Measurements from ENCODE around the gene INPP5A.
A peak's percentile ranks its signal among the peaks of the same experiment; 100 is the strongest.
"Not testable (repeated sequence)": the region's sequence is repeated elsewhere in the genome, so short reads cannot be mapped to it uniquely, and the experiment has no call there.

The INPP5A gene

DNA sequence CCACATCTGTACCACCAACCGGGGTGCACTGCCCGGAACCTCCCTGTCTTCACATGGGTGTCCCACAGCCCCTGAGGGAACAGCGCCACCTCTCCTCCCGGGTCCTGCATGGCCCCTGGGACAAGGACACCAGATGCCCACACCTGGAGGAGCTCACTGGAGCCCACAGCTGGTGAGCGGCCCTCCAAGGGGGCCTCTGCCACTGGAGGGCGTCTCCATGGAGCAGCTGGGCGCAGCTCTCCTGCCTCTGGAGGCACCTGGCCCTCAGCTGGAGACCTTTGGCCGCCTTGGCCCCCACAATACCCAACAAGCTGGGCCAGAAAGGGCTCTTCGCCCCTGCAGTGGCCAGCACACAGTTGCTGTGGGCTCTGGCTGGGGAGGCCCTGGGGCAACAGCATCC, 255.6 kb downstream of the INPP5A start:
- no peak for DNase-seq

DNA sequence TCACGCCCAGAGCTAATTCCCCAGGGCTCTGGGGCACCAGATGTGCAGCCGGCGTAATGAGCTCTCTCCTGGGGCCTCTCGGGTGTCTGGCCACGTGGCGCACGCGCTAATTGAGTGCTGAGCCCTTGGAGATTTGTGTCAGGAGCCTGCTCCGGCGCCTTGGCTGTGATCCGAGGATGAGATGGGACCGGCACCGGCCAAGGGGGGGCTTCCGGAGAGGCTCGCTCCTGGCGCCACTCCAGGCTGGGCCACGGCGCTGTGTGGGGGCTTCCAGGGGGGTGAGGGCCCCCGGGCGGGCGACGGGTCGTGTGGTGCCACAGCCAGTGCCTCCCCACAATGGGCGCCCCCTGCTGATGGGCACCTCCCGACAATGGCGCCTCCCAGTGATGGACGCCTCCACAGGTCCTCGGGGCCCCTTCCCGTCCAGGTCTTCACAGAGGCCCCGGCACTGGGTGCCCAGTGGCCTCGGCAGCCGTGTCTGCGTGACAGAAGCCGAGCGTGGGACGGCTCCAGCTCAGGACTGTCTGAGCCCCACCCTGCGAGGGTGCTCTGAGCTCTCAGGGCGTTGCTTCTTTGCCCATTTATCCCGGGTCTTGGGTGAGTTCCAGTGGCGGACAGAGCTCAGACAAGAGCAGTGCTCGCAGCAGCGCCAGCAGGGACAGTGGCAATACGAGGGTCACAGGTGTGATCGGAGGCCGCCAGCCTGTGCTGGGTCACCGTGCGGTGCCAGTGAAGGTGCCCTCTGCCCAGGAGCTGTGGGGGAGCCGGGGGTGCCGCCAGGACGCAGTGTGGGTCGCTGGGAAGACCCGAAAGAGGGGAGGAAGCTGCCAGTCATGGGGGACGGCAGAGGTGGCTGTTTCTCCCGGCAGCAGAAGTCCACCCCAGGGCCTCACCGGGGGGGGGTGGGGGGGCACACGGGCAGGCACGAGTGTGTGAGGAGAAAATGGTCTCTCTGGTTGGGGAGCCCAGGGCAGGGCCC, 256.6 kb downstream of the INPP5A start:
- no peak for DNase-seq

- DNase-seq = no peak
Measured at GRCh38 chr10:132796846-132797245, 259.3 kb downstream of the INPP5A start.

DNA sequence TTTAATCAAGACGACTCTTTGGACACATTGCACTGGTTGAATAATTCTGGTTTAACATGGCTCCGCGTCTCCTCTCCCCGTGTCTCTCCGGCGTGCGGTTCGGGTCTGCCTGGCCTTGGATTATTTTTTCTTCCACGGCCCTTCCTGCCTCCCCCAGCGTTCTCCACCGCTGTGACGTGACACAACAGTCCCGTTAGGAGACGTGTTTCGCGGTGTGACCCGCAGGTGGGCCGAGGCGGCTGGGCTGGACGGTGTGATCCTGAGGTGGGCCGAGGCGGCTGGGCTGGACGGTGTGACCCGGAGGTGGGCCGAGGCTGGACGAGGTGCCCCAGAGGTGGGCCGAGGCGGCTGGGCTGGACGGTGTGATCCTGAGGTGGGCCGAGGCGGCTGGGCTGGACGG, 260.4 kb downstream of the INPP5A start:
- DNase-seq = not testable (repeated sequence)

- no peak for DNase-seq
Measured at GRCh38 chr10:132798403-132798802, 260.8 kb downstream of the INPP5A start.

GRCh38 chr10:132798876-132799275, 261.3 kb downstream of the INPP5A start:
- DNase-seq = no peak

GRCh38 chr10:132799865-132800264, 262.3 kb downstream of the INPP5A start:
- no peak for DNase-seq

GRCh38 chr10:132802048-132802447, 264.5 kb downstream of the INPP5A start:
- DNase-seq = no peak

- DNase-seq = no peak
Measured at GRCh38 chr10:132802694-132803320, 265.2 kb downstream of the INPP5A start.

- no peak for DNase-seq
Measured at GRCh38 chr10:132803416-132804210, 266.0 kb downstream of the INPP5A start.

DNA sequence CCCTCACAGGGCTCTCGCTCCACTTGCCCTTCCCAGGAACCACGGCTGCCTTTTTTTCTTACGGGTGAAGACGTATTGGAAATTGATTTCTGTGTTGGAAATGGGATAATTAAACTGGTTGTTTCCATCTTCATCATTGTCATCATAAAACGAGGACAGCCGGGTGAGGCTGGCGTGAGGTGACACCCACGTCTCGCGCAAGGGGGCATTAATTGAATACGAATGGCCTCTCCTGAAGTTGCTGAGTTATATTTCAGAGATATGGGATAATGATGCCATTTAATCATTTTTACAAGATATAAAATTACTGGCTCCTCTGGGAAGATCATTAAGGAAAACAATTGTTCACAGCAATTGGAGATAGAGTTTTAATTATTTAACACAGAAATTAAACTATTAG, 266.7 kb downstream of the INPP5A start:
- DNase-seq = no peak

DNA sequence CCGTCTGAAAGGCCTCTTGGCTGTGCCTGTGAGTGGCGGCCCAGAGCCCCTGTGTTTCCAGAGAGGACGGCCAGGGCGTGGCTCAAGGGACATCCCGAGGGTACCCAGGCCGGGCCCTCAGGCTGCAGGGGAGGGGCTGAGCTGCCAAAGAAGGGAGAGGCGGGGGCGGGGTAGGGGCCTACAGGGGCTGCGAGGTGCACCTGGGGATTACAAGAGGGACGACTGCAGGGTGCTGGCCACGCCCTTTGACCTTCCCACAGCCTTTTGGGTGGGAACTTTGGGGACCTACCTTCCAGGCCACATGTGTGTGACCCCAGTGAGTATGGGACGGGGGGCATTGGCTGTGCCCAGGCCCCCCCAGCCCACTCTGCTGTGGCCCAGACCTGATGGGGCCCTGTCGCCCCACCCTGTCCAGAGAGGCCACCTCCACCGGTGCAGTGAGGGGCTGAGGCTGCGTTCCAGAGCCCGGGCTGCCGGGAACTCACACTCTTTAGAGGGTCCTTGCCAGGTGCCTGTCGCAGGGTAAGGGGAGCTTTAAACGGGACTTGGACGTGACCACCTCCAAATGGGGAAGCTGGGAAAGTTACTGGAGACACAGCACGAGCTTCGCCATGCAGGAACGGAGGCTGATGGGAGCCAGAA, 267.3 kb downstream of the INPP5A start:
- no peak for DNase-seq

- DNase-seq = peak; percentile 6
Measured at GRCh38 chr10:132805599-132805998, 268.0 kb downstream of the INPP5A start.

- DNase-seq = peak; percentile 22
Measured at GRCh38 chr10:132806110-132806509, 268.5 kb downstream of the INPP5A start.

GRCh38 chr10:132806561-132807003, 269.0 kb downstream of the INPP5A start:
- peak; percentile 7 for DNase-seq

DNA sequence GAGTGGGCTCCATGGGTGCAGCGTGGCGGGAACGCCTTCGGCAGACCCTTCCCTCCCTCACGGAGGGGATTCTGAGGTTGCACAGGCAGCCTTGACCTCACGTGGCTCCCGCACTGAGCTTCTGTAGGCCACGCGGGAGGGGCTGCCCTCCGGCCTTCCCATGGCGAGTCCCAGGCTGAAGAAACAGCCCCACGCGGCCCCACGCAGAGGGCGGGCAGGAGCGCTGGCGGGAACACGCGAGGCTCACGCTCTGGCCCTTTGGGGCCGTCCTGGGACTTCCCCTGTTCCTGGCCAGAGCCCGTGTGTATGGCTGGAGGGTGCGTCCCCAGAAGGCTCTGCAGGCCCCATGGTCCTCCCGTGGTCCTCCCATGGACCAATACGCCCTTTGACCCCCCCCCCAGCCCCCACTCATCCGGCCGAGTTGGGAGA, 270.0 kb downstream of the INPP5A start:
- peak; percentile 8 for DNase-seq

GRCh38 chr10:132808383-132809231, 271.0 kb downstream of the INPP5A start:
- DNase-seq = peak; percentile 23

DNA sequence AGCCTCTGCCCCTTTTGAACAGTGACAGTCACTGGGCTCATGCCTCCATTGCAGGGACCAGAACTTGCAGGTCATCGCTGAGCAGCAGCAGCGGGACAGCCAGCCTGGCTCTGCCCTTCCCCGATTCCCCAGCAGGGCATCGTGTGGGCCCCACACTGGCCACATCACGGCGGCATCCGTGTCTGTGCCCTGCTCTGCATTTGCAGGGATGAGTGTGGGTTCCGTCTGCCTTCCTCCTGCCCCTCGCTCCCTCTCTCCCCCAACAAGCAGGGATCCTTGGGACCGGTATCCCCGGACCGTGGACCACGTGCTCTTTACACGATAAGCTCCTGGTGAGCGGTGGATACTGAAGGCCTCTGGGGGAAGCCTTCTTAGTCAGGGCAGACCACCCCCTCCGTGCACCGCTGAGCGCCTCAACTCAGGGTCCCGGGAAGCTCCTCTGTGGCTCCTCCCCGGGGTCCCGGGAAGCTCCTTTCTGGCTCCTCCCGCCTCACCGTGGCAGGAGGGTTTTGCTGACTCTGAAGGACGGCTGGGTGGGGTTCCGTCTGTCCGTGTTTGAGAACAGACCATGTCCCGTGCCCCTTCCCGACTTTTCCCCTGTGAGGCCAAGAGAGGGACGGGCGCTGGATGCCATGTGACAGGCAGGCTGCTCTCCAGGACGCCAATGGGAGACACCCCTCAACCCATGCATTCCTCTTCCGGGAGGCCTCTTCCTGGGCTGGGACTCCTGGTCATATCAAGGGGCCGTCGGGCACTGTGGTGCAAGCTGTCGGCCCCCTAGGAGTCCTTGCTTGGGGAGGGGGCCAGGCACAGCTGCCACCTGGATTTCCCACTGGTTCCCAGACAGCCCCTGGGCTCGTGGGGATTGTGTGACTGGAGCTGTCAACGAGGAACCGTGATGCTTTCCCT, 271.9 kb downstream of the INPP5A start:
- peak; percentile 11 for DNase-seq

- peak; percentile 12 for DNase-seq
Measured at GRCh38 chr10:132810141-132810806, 272.7 kb downstream of the INPP5A start.

Data from femur (tissue), 1 donor.